Stomach (tissue), 9 donors: ENCODE measurements around the gene CCDC122. TPM values are rescaled to one million over a fixed set of nuclear protein-coding genes. Genes with fewer than 3 reads are reported as not detected.

Experiments
- DNase-seq, 2 donors: peaks; one replicate each; pipeline versions ENCODE4 v3.0.0 to v3.0.0-alpha.2; 2013 to 2019
- H3K27ac ChIP-seq, 5 donors: fragments of 200-600 bp in 4 of 5; sonication (generic) in 4 of 5; one replicate each; pipeline ENCODE4 v1.5.1; 2013 to 2019; ENCODE audit warnings: mild to moderate bottlenecking in 1 of 5, moderate library complexity in 1 of 5
- H3K27me3 ChIP-seq, 3 donors: fragments of 200-600 bp; sonication (generic); one replicate each; pipeline ENCODE4 v1.5.1; 2017 to 2019; ENCODE audit warnings: mixed run types in 1 of 3
- H3K36me3 ChIP-seq, 4 donors: fragments of 200-600 bp; sonication (generic); 1 replicate in 3 of 4; 2 replicates in 1 of 4; pipeline ENCODE4 v1.5.1; 2016 to 2019
- H3K4me1 ChIP-seq, 4 donors: fragments of 200-600 bp; sonication (generic); one replicate each; pipeline ENCODE4 v1.5.1; 2016 to 2019
- H3K4me3 ChIP-seq, 4 donors: fragments of 200-600 bp; sonication (generic) in 3 of 4; one replicate each; pipeline ENCODE4 v1.5.1; 2016 to 2019; ENCODE audit warnings: mild to moderate bottlenecking in 1 of 4
- H3K9me3 ChIP-seq, 4 donors: fragments of 200-600 bp; sonication (generic); one replicate each; pipeline ENCODE4 v1.5.1; 2016 to 2019
- EP300 ChIP-seq: sonication (generic); formaldehyde crosslinking; IDR thresholded peaks from one replicate; pipeline ENCODE4 v1.6.1; 2017; ENCODE audit warnings: antibody characterized with exemption
- POLR2A ChIP-seq, 4 donors: fragments of 450-650 bp; IDR thresholded peaks; one replicate each; pipeline ENCODE4 v1.6.1; 2016; ENCODE audit warnings: antibody characterized with exemption in 4 of 4, control low read depth in 2 of 4, mild to moderate bottlenecking in 1 of 4, moderate library complexity in 1 of 4
- POLR2AphosphoS5 ChIP-seq, 3 donors: sonication (generic); formaldehyde crosslinking; IDR thresholded peaks; one replicate each; pipeline ENCODE4 v1.6.1; 2016; ENCODE audit warnings: antibody characterized with exemption in 3 of 3
- WGBS, 5 donors: extraction: QIAGEN DNeasy Blood & Tissue Kit in 3 of 5; methylation state at CpG; one replicate each; pipeline versions ENCODE4 v1.1.5 to v1.1.7; 2013 to 2018; 5-methylcytosine and 5-hydroxymethylcytosine counted together
- intact Hi-C: fragments of 100-400 bp; cut with DNase I; formaldehyde crosslinking; loops from one replicate; pipeline ENCODE4 v1.15.1; 2023; ENCODE audit warnings: low total_unique reads
- polyA plus RNA-seq, 3 donors: library from polyadenylated mRNA; stranded (reverse); fragments of 200-250 nt; gene quantifications; one replicate each; pipeline ENCODE4 v1.2.3, GENCODE V29; 2013
- total RNA-seq, 5 donors: library from RNA; depleted of rRNA; stranded (reverse); fragments of >200 nt; gene quantifications; one replicate each; pipeline versions ENCODE4 v1.1.0 to v1.2.3, GENCODE V29; 2014 to 2016
- TF ChIP-seq, protein P1 (sequence below), 7 experiments: fragments of 450-650 bp in 4 of 7; fragments of 200-600 bp in 3 of 7; sonication (generic) in 3 of 7; IDR thresholded peaks; one replicate each; pipeline ENCODE4 v1.5.1; 2016 to 2019; ENCODE audit warnings: antibody characterized with exemption in 7 of 7, control low read depth in 2 of 7, mild to moderate bottlenecking in 1 of 7
- donor health status: healthy with polysubstance abuse.
- donor health status: Bipolar disorder and iron deficiency.
- donor health status: healthy.

The CCDC122 gene
- total and polyA plus RNA-seq, 8 donors = 1.9 to 44.6 (median 4.3) TPM; not detected in 2

DNA sequence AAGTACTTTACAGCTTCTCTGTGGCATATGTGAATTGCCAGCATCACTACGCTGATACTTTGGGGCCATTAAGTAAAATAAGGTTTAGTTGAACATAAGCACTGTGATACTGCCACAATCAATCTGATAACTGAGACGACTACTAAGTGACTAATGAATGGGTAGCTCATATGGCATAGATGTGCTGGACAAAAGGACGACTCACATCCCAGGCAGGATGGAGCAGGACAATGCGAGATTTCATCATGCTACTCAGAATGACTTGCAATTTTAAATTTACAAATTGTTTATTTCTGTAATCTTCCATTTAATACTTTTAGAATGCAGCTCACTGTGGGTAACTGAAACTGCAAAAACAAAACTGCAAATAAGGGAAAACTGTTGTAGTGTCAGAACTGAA is 13.6 kb downstream of the CCDC122 start:
- WGBS, 5 donors = 83 to 89% (median 85%) methylated on average over 4 of the region's 4 CpGs
- Histone ChIP-seq H3K4me1 (no peaks in the 10 kb centered on the region), H3K36me3 (peaks cover 0 to 15% (median 0%) of the 10 kb centered on the region in 4 donors), H3K4me3 (no peak overlapping the region), H3K9me3 (no peaks in the 10 kb centered on the region), H3K27me3 (no peaks in the 10 kb centered on the region), H3K27ac (no peak overlapping the region)
- intact Hi-C loops = no loop called here
- DNase-seq = no peak
- TF ChIP-seq EP300 = no peak
- no peak for TF ChIP-seq POLR2AphosphoS5 (IDR thresholded peaks at IDR 0.05)
- TF ChIP-seq, protein P1, sequence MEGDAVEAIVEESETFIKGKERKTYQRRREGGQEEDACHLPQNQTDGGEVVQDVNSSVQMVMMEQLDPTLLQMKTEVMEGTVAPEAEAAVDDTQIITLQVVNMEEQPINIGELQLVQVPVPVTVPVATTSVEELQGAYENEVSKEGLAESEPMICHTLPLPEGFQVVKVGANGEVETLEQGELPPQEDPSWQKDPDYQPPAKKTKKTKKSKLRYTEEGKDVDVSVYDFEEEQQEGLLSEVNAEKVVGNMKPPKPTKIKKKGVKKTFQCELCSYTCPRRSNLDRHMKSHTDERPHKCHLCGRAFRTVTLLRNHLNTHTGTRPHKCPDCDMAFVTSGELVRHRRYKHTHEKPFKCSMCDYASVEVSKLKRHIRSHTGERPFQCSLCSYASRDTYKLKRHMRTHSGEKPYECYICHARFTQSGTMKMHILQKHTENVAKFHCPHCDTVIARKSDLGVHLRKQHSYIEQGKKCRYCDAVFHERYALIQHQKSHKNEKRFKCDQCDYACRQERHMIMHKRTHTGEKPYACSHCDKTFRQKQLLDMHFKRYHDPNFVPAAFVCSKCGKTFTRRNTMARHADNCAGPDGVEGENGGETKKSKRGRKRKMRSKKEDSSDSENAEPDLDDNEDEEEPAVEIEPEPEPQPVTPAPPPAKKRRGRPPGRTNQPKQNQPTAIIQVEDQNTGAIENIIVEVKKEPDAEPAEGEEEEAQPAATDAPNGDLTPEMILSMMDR (IDR thresholded peaks at IDR 0.05) = no peak
- no peak for TF ChIP-seq POLR2A (IDR thresholded peaks at IDR 0.05)

DNA sequence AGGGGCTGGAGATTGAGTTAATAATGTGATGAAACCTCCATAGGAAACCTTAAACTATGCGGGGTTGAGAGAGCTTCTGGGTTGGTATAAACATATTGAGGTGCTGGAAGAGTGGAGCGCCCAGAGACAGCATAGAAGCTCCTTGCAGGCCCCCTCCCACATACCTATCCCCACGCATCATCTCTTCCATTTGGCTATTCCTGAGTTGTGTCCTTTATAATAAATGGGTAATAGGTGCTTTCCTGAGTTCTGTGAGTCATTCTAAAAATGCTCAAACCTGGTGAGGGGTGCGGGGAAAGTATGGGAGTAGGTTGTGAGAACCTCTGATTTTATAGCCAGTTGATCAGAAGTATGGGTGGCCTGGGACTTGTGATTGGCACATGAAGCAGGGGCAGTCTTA is 14.6 kb downstream of the CCDC122 start:
- H3K4me1 ChIP-seq = no peaks in the 10 kb centered on the region

DNA sequence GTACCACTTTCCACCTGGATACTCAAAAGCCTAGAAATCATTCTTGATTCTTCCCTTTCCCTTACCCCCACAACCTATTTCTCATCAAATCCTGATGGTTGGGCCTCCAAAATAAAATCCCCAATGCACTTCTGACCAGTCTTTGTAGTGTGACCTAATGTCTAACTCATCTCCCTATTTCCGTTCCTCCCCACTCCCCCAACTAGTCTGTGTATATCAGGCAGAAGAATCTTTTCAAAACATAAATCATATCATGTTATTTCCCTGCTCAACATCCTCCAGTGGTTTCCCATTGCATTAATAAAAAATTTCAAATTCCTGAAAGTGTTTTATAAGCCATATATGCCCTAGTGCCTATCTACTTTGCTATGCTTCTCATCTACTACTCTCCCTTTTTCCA is 17.7 kb downstream of the CCDC122 start:
- H3K4me3 ChIP-seq = no peak overlapping the region
- TF ChIP-seq EP300 (no peak), POLR2A (IDR thresholded peaks at IDR 0.05) (no peak), POLR2AphosphoS5 (IDR thresholded peaks at IDR 0.05) (no peak)
- TF ChIP-seq, protein P1 (IDR thresholded peaks at IDR 0.05) = no peak
- WGBS, 5 donors = 85 to 98% (median 92%) methylated on average over 1 of the region's 1 CpG
- DNase-seq = no peak
- H3K36me3 ChIP-seq = peaks cover 0 to 10% (median 3%) of the 10 kb centered on the region in 4 donors
- no peak overlapping the region for H3K27ac ChIP-seq
- no peaks in the 10 kb centered on the region for H3K4me1 ChIP-seq
- intact Hi-C loops = no loop called here
- no peaks in the 10 kb centered on the region for H3K27me3 ChIP-seq
- H3K9me3 ChIP-seq = no peaks in the 10 kb centered on the region

More for the DNA sequence above, 14.6 kb downstream of the CCDC122 start:
- 95 to 98% (median 96%) methylated on average over 4 of the region's 4 CpGs for WGBS, 5 donors
- Histone ChIP-seq H3K27ac (no peak overlapping the region), H3K27me3 (no peaks in the 10 kb centered on the region), H3K36me3 (peaks cover 0 to 5% (median 0%) of the 10 kb centered on the region in 4 donors), H3K9me3 (no peaks in the 10 kb centered on the region), H3K4me3 (no peak overlapping the region)
- TF ChIP-seq POLR2AphosphoS5 (IDR thresholded peaks at IDR 0.05) = no peak
- TF ChIP-seq, protein P1 (IDR thresholded peaks at IDR 0.05) = no peak
- no peak for TF ChIP-seq EP300
- no peak for TF ChIP-seq POLR2A (IDR thresholded peaks at IDR 0.05)
- no peak for DNase-seq
- intact Hi-C loops = no loop called here

DNA sequence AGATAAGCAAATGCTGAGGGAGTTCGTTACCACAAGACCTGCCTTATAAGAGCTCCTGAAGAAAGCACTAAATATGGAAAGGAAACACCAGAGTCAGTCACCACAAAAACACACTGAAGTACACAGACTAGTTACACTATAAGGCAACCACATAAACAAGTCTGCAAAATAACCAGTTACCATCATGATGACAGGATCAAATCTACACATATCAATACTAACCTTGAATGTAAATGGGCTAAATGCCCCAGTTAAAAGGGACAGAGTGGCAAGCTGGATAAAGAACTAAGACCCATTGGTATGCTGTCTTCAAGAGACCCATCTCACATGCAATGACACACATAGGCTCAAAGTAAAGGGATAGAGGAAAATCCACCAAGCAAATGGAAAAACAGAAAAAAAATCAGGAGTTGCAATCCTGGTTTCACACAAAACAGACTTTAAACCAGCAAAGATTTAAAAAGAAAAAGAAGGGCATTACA is 26.6 kb downstream of the CCDC122 start:
- intact Hi-C loops = no loop called here
- H3K27me3 ChIP-seq = no peaks in the 10 kb centered on the region
- peaks cover 0 to 39% (median 8%) of the 10 kb centered on the region in 4 donors for H3K36me3 ChIP-seq
- peaks cover 9 to 64% (median 43%) of the 10 kb centered on the region in 4 donors for H3K9me3 ChIP-seq
- H3K4me3 ChIP-seq = no peak overlapping the region
- no peak for TF ChIP-seq EP300
- no peak for TF ChIP-seq POLR2A (IDR thresholded peaks at IDR 0.05)
- TF ChIP-seq POLR2AphosphoS5 (IDR thresholded peaks at IDR 0.05) = no peak
- TF ChIP-seq, protein P1 (IDR thresholded peaks at IDR 0.05) = no peak
- no peak for DNase-seq
- no peaks in the 10 kb centered on the region for H3K4me1 ChIP-seq
- WGBS, 5 donors = 88 to 98% (median 93%) methylated on average over 1 of the region's 1 CpG
- no peak overlapping the region for H3K27ac ChIP-seq
